Endothelial cell of umbilical vein (primary cell): Measurements from ENCODE around the gene EFNB1.

Source experiments
- EZH2 ChIP-seq: IDR thresholded peaks from 2 replicates; pipeline ENCODE4 v1.6.1; 2012; ENCODE audit warnings: borderline replicate concordance, low read depth, mild to moderate bottlenecking, moderate library complexity, low read length, inconsistent platforms; ENCODE audit not compliant: severe bottlenecking
- FOS ChIP-seq: IDR thresholded peaks from 2 replicates; pipeline ENCODE4 v1.6.1; 2011; ENCODE audit warnings: mild to moderate bottlenecking, low read length, moderate library complexity, borderline replicate concordance; ENCODE audit not compliant: insufficient read depth
- GATA2 ChIP-seq: IDR thresholded peaks from 2 replicates; pipeline ENCODE4 v1.7.0; 2011; ENCODE audit warnings: low read depth, mild to moderate bottlenecking, moderate library complexity, mixed read lengths, low read length; ENCODE audit not compliant: insufficient read length, insufficient read depth
- MYC ChIP-seq: IDR thresholded peaks from one replicate; pipeline ENCODE4 v1.6.1; 2011; ENCODE audit warnings: mild to moderate bottlenecking, low read depth, low read length
- POLR2A ChIP-seq: IDR thresholded peaks from 2 replicates; pipeline ENCODE4 v1.6.1; 2012; ENCODE audit warnings: low read depth, mild to moderate bottlenecking, control low read depth, low read length
- POLR2AphosphoS5 ChIP-seq: IDR thresholded peaks from 2 replicates; pipeline ENCODE4 v1.6.1; 2012; ENCODE audit warnings: low read depth, mild to moderate bottlenecking, control low read depth, low read length, moderate library complexity; ENCODE audit not compliant: insufficient read depth
- TF ChIP-seq, protein P1 (sequence below), 2 donors: IDR thresholded peaks; 1 replicate in 1 of 2; 2 replicates in 1 of 2; pipeline ENCODE4 v1.5.1; 2011; ENCODE audit warnings: low read length in 2 of 2, mild to moderate bottlenecking in 2 of 2, moderate library complexity in 2 of 2, control low read depth in 1 of 2, inconsistent platforms in 1 of 2, low read depth in 1 of 2; ENCODE audit not compliant: insufficient read depth in 1 of 2; ENCODE audit errors: extremely low read depth in 1 of 2
- TF ChIP-seq, protein P2 (sequence below): IDR thresholded peaks from 2 replicates; pipeline ENCODE4 v1.6.1; 2011; ENCODE audit not compliant: insufficient read depth, insufficient read length

DNA sequence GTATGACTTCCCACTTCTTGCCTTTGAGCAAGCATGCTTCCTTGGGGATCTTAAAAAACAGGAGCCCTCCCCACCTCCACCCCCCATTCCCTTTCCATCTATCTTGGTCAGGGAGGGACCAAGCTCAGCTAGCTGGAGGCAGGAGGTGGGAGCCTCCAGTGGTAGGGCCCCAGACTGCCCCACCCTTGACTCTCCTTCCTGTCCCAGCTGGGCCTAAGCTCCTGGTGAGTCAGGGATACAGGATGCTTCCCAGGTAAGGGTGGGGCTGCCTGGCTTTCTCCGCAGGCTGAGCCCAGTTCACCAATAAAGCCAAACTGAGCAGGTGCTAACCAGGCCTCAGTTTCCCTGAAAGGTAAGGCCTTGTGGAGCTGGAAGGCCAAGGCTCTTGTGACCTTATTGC is 15.2 kb downstream of the EFNB1 start:
- TF ChIP-seq EZH2: no peak
- TF ChIP-seq, protein P1, sequence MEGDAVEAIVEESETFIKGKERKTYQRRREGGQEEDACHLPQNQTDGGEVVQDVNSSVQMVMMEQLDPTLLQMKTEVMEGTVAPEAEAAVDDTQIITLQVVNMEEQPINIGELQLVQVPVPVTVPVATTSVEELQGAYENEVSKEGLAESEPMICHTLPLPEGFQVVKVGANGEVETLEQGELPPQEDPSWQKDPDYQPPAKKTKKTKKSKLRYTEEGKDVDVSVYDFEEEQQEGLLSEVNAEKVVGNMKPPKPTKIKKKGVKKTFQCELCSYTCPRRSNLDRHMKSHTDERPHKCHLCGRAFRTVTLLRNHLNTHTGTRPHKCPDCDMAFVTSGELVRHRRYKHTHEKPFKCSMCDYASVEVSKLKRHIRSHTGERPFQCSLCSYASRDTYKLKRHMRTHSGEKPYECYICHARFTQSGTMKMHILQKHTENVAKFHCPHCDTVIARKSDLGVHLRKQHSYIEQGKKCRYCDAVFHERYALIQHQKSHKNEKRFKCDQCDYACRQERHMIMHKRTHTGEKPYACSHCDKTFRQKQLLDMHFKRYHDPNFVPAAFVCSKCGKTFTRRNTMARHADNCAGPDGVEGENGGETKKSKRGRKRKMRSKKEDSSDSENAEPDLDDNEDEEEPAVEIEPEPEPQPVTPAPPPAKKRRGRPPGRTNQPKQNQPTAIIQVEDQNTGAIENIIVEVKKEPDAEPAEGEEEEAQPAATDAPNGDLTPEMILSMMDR (IDR thresholded peaks at IDR 0.05; ENCODE audit: extremely low read depth in 1 of 2, insufficient read depth in 1 of 2, low read depth in 1 of 2, low read length in 2 of 2): no peak
- no peak for TF ChIP-seq POLR2A
- TF ChIP-seq, protein P2, sequence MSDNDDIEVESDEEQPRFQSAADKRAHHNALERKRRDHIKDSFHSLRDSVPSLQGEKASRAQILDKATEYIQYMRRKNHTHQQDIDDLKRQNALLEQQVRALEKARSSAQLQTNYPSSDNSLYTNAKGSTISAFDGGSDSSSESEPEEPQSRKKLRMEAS: no peak
- no peak for TF ChIP-seq POLR2AphosphoS5
- TF ChIP-seq GATA2: no peak
- TF ChIP-seq MYC: no peak
- no peak for TF ChIP-seq FOS
